IPS-20b (cell line): ENCODE measurements around the gene RAB35.

Experiments
- H3K27ac ChIP-seq: one replicate; pipeline ENCODE4 v1.5.1; 2013; ENCODE audit warnings: low read length
- H3K27me3 ChIP-seq: 2 replicates; pipeline ENCODE4 v1.6.1; 2013; ENCODE audit warnings: mild to moderate bottlenecking, low read length, inconsistent platforms; ENCODE audit not compliant: insufficient read depth
- H3K36me3 ChIP-seq: 2 replicates; pipeline ENCODE4 v1.6.1; 2013; ENCODE audit warnings: low read depth, mild to moderate bottlenecking, inconsistent platforms, low read length, moderate library complexity; ENCODE audit not compliant: insufficient read depth
- H3K4me1 ChIP-seq: 2 replicates; pipeline ENCODE4 v1.6.1; 2013; ENCODE audit warnings: mild to moderate bottlenecking, control low read depth, inconsistent platforms, low read length, moderate library complexity; ENCODE audit not compliant: insufficient read depth
- H3K4me3 ChIP-seq: 2 replicates; pipeline ENCODE4 v1.5.1; 2013; ENCODE audit warnings: mild to moderate bottlenecking, low read length, inconsistent platforms
- H3K9ac ChIP-seq: 2 replicates; pipeline ENCODE4 v1.6.1; 2013; ENCODE audit warnings: low read depth, mild to moderate bottlenecking, inconsistent platforms, low read length, moderate library complexity
- H3K9me3 ChIP-seq: 2 replicates; pipeline ENCODE4 v1.6.1; 2013; ENCODE audit warnings: mild to moderate bottlenecking, low read depth, low read length, inconsistent platforms; ENCODE audit not compliant: insufficient read depth

Gene RAB35

GRCh38 chr12:120066341-120066740 is 50.2 kb downstream of the RAB35 start:
- Histone ChIP-seq H3K27ac (no peak overlapping the region), H3K4me3 (no peak overlapping the region), H3K9ac (no peak overlapping the region), H3K36me3 (0 out of 2 replicates have a peak, but pooled peaks cover 4% of the 10 kb centered on the region), H3K9me3 (no peaks in the 10 kb centered on the region), H3K4me1 (no peaks in the 10 kb centered on the region), H3K27me3 (no peaks in the 10 kb centered on the region)

- H3K9ac ChIP-seq = no peak overlapping the region
- no peaks in the 10 kb centered on the region for H3K4me1 ChIP-seq
- H3K36me3 ChIP-seq = 0 out of 2 replicates have a peak, but pooled peaks cover 4% of the 10 kb centered on the region
- no peaks in the 10 kb centered on the region for H3K9me3 ChIP-seq
- no peaks in the 10 kb centered on the region for H3K27me3 ChIP-seq
- no peak overlapping the region for H3K4me3 ChIP-seq
- H3K27ac ChIP-seq = no peak overlapping the region
Observed at GRCh38 chr12:120065472-120065871, 51.1 kb downstream of the RAB35 start.

GRCh38 chr12:120064054-120064940 is 52.3 kb downstream of the RAB35 start:
- Histone ChIP-seq H3K9ac (no peak overlapping the region), H3K9me3 (no peaks in the 10 kb centered on the region), H3K4me3 (no peak overlapping the region), H3K27me3 (no peaks in the 10 kb centered on the region), H3K27ac (no peak overlapping the region), H3K36me3 (0 out of 2 replicates have a peak, but pooled peaks cover 4% of the 10 kb centered on the region), H3K4me1 (no peaks in the 10 kb centered on the region)

- Histone ChIP-seq H3K27me3 (no peaks in the 10 kb centered on the region), H3K36me3 (0 out of 2 replicates have a peak, but pooled peaks cover 4% of the 10 kb centered on the region), H3K9ac (no peak overlapping the region), H3K27ac (no peak overlapping the region), H3K9me3 (no peaks in the 10 kb centered on the region), H3K4me3 (no peak overlapping the region), H3K4me1 (no peaks in the 10 kb centered on the region)
Observed at GRCh38 chr12:120062976-120063579, 53.5 kb downstream of the RAB35 start.

- 0 out of 2 replicates have a peak, but pooled peaks cover 4% of the 10 kb centered on the region for H3K36me3 ChIP-seq
- H3K9ac ChIP-seq = no peak overlapping the region
- H3K4me1 ChIP-seq = no peaks in the 10 kb centered on the region
- H3K9me3 ChIP-seq = no peaks in the 10 kb centered on the region
- no peak overlapping the region for H3K27ac ChIP-seq
- H3K27me3 ChIP-seq = no peaks in the 10 kb centered on the region
- no peak overlapping the region for H3K4me3 ChIP-seq
Observed at GRCh38 chr12:120061575-120062214, 54.9 kb downstream of the RAB35 start.

- no peaks in the 10 kb centered on the region for H3K4me1 ChIP-seq
- H3K9ac ChIP-seq = no peak overlapping the region
- H3K9me3 ChIP-seq = no peaks in the 10 kb centered on the region
- H3K27ac ChIP-seq = no peak overlapping the region
- no peak overlapping the region for H3K4me3 ChIP-seq
- H3K27me3 ChIP-seq = no peaks in the 10 kb centered on the region
- H3K36me3 ChIP-seq = 0 out of 2 replicates have a peak, but pooled peaks cover 4% of the 10 kb centered on the region
Observed at GRCh38 chr12:120060717-120061116, 55.8 kb downstream of the RAB35 start.

GRCh38 chr12:120060196-120060595 is 56.4 kb downstream of the RAB35 start:
- Histone ChIP-seq H3K27me3 (no peaks in the 10 kb centered on the region), H3K4me3 (no peak overlapping the region), H3K9me3 (no peaks in the 10 kb centered on the region), H3K27ac (no peak overlapping the region), H3K4me1 (no peaks in the 10 kb centered on the region), H3K36me3 (0 out of 2 replicates have a peak, but pooled peaks cover 3% of the 10 kb centered on the region), H3K9ac (no peak overlapping the region)

- no peaks in the 10 kb centered on the region for H3K27me3 ChIP-seq
- H3K36me3 ChIP-seq = no peaks in the 10 kb centered on the region
- no peak overlapping the region for H3K4me3 ChIP-seq
- H3K4me1 ChIP-seq = no peaks in the 10 kb centered on the region
- H3K9ac ChIP-seq = no peak overlapping the region
- H3K9me3 ChIP-seq = no peaks in the 10 kb centered on the region
- H3K27ac ChIP-seq = no peak overlapping the region
Observed at GRCh38 chr12:120056739-120057138, 59.8 kb downstream of the RAB35 start.

- H3K9ac ChIP-seq = no peak overlapping the region
Observed at GRCh38 chr12:120055231-120056000, 61.1 kb downstream of the RAB35 start.

GRCh38 chr12:120054293-120054692 is 62.3 kb downstream of the RAB35 start:
- no peaks in the 10 kb centered on the region for H3K27me3 ChIP-seq
- H3K4me3 ChIP-seq = no peak overlapping the region
- H3K9me3 ChIP-seq = no peaks in the 10 kb centered on the region
- H3K4me1 ChIP-seq = no peaks in the 10 kb centered on the region
- H3K9ac ChIP-seq = no peak overlapping the region
- H3K36me3 ChIP-seq = no peaks in the 10 kb centered on the region
- H3K27ac ChIP-seq = no peak overlapping the region

More at GRCh38 chr12:120055231-120056000, 61.1 kb downstream of the RAB35 start:
- Histone ChIP-seq H3K9me3 (no peaks in the 10 kb centered on the region), H3K4me3 (no peak overlapping the region), H3K36me3 (no peaks in the 10 kb centered on the region), H3K4me1 (no peaks in the 10 kb centered on the region), H3K27me3 (no peaks in the 10 kb centered on the region), H3K27ac (no peak overlapping the region)

- Histone ChIP-seq H3K9ac (no peak overlapping the region), H3K27ac (no peak overlapping the region), H3K9me3 (no peaks in the 10 kb centered on the region), H3K27me3 (no peaks in the 10 kb centered on the region), H3K4me1 (no peaks in the 10 kb centered on the region), H3K36me3 (no peaks in the 10 kb centered on the region), H3K4me3 (no peak overlapping the region)
Observed at GRCh38 chr12:120051535-120051934, 65.0 kb downstream of the RAB35 start.
